GM21737 (cell line): Measurements from ENCODE around the gene PHYKPL.

Experiments used
- ATAC-seq: cut with Tn5 transposase; IDR thresholded peaks from one replicate; pipeline ENCODE4 v1.9.1; 2021; ENCODE audit warnings: mild to moderate bottlenecking, moderate library complexity; ENCODE audit not compliant: unreplicated experiment

The PHYKPL gene

DNA sequence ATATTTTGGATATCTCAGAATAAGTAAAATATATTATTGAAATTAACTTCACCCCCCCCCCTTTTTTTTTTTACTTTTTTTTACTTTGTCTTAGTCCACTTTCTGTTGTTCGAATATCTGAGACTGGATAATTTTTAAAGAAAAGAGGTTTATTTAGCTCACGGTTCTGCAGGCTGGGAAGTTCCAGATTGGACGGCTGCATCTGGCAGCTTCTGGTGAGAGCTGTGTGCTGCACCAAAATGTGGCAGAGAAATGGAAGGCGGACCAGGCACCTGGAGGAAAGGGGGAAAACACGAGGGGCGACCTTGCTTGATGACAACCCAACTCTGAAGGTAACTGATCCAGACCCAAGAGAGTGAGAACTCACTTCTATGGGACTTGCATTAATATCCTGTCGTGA lies 39.8 kb downstream of the PHYKPL start:
- no peak for ATAC-seq

DNA sequence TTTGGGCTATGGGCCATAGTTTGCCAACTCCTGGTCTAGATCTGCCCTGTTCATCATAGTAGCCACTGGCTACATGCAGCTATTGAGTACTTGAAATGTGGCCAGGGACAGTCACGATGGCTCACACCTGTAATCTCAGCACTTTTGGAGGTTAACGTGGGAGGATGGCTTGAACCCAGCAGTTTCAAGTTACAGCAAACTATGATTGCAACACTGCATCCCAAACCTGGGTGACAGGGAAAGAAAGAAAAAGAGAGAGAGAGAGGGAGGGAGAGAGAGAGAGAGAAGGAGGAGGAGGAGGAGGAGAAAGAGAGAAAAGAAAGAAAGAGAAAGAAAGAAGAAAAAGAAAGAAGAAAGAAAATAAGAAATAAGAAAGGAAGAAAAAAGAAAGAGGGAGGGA lies 40.4 kb downstream of the PHYKPL start:
- ATAC-seq = no peak

GRCh38 chr5:178191661-178192060 lies 40.9 kb downstream of the PHYKPL start:
- no peak for ATAC-seq

DNA sequence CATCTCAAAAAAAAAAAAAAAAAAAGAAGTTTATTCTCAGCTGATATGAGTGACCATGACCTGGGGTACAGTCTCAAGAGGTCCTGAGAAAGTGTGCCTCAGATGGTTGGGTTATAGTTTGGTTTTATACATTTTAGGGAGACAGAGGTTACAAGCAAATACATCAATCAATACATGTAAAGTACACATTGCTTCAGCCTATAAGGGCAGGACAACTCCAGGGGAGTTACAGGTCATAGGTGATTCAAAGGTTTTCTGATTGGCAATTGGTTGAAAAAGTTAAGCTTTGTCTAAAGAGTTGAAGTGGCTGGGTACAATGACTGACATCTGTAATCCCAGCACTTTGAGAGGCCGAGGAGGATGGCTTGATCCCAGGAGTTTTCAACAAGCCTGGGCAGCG lies 43.2 kb downstream of the PHYKPL start:
- ATAC-seq = no peak

DNA sequence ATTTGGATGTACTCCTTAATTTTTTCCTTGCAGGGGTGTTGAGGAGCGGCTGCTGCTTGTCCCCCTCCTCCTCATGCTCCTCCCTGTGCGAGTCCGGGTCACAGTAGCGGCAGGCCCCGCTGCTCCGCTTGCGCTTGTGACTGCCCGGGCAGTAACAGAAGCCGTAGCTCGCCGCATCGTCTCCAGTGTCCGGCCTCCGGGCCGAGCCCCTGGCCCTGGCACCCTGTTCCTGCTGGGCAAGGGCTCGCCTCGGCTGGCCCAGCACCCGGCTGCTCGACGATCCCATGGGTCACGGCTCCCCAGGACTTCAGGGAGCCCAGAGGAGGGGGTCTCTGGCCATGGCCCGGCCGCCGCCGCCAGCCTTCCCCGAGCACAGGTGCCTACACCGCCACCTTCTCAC lies 45.6 kb downstream of the PHYKPL start, which contains the start of gene GMCL2:
GMCL2 (minus strand) TSS at position 358 of the 400 bp plus-strand sequence; CDS start at position 286, 72 bp downstream.
- no peak for ATAC-seq

DNA sequence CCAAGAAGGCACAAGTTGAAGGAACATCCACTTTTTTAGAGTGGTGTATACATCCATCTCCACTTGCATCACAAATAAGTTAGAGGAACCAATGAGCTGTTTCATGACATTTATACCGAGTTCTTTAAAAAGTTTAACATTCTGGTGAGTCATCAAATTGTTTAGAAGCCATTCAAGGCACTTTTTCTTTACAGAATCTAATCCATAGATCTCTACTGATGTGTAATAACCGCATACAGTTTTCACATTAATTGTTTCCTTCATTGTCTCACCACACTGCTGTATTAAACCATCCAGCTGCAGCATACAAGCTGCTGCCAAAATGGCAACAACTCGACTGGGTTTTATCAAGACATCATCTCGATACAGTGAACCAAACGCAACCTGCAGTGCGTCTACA lies 46.2 kb downstream of the PHYKPL start:
- ATAC-seq = no peak

GRCh38 chr5:178182158-178182876 lies 50.3 kb downstream of the PHYKPL start:
- no peak for ATAC-seq

DNA sequence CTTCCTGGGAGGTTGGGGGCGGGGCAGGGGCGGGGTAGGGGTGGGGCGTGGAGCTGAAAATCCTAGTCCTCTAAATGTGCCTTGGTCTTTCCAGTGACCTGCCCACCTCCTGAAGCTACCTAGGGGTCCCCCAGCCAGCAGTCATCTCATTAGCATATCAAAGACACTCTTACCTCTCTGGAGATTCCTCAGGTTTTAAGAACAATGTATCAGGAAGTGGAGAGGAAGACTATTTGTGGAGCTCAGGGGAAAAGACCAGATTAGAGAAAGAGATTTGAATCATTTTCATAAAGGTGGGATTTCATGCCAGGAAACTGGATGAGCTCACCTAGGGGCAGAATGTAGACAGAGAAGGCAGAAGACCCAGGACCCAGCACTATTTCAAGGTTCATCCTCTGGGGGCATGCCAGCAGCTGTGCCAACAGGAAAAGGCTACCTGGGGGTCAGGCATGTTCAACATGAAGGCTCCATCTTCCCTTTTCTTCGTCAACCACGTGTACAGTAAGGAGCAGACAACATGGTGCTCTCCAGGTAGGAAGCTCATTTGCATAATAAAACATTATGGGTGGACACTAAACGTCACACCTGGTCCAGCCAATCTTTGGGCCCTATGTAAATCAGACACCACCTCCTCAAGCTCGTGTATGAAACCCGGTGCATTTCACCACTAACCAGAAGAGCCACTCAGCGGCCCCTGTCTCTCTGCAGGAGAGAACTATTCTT lies 52.3 kb downstream of the PHYKPL start:
- ATAC-seq = no peak

GRCh38 chr5:178177569-178177968 lies 55.0 kb downstream of the PHYKPL start:
- no peak for ATAC-seq

- no peak for ATAC-seq
These were observed 55.8 kb downstream of the PHYKPL start for GRCh38 chr5:178176791-178177190.

DNA sequence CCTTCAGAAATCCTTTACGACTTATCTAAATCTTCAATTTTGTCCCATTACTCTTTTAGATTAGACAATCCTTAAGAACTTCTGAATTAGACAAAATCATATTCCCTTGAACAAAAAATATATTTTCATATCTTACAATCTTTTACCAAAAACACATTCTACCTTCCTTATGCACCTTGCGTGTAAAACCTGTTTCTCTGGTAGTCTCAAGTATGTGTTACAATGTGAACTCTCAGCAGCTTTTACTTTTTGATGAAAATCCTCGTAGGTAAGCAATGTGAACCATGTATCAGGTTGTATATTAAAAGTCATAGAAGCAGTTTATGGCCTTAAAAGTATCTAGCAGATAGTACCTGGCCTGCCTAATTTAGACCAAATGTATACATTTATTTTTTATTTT lies 58.1 kb downstream of the PHYKPL start:
- ATAC-seq = no peak

GRCh38 chr5:178170455-178170854 lies 62.1 kb downstream of the PHYKPL start:
- ATAC-seq = no peak

DNA sequence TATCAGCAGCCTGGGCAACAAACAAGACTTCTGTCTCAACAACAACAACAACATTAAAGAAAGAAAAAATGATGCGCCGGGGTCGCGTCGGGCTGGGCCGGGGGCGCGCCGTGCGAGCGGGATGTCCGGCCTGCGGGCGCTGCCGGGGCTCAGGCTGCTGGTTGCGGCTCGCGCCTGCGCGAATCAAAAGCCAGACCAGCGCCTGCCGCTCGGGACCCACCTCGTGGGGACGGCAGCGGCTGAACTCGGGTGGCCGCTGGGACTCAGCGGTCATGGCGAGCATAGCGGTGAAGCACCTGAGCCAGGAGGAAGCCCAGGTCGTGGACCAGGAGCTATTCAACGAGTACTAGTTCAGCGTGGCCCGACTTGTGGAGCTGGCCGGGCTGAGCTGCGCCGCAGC lies 67.0 kb downstream of the PHYKPL start:
- ATAC-seq = no peak

DNA sequence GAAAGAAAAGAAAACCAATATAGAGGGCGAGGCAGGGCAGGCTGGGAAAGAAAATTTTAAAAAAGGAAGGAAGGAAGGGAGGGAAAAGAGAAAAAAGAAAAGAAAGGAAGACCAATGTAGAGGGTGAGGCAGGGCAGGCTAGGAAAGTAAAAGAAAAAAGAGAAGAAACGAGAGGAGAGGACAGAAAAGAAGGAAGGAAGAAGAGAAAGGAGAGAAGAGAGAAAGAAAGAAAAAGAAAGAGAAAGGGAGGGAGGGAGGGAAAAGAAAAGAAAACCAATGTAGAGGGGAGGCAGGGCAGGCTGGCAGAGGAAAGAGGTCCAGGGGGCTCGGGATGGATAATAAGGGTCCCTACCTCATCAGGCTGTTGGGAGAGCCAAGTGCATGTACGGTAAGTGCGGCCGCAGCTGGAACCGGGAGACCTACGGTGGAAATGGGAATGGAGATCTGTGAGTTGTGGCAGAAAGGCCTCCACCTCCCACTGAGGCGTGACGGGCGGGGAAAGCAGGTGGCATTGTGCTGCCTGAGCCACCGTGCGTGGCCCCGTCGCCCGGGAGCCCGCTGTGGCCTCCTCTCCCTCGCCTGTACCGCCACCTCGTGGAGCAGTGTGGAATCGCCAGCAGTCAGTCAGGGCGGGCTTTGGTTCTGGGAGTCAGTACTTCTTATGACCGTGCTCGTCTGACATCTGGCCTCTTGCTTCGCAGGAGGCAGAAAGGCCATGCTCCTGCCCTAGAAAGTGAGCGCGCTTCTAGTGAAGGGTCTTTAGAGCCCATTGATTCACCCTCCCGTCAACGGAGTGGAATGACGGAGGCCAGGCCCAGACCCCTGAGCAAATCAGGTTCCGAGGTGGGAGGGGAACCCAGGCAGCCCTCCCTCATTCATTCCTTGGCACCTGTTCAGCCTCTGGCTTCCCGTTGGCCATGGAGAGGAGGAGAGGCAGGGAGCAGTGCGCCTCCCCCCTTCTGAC lies 68.5 kb downstream of the PHYKPL start:
- ATAC-seq = peak; percentile 93

DNA sequence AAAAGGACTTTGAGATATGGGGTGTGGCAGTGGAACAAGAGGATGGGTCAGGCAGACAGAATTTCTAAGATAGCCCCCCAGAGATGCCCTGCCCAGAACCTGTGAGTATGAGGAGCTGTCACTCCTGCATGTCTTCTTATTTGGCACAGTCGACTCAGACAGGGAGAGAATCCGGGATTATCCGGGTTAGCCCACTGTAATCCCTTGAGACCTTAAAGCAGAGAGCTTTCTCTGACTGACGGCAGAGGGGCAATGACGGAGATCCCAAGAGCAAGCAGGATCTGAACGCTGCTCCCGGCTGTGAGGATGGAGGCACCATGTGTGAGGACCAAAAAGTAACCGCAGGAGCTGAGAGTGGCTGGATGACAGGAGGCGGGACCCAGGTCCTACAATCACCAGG lies 70.1 kb downstream of the PHYKPL start:
- no peak for ATAC-seq

GRCh38 chr5:178160176-178160575 lies 72.4 kb downstream of the PHYKPL start:
- ATAC-seq = no peak
